CD4-positive, alpha-beta T cell (primary cell): Measurements from ENCODE around the gene BMS1. TPM values are rescaled to one million over a fixed set of nuclear protein-coding genes. Genes with fewer than 3 reads are reported as not detected.
"Not testable (repeated sequence)": the region's sequence is repeated elsewhere in the genome, so short reads cannot be mapped to it uniquely, and the experiment has no call there.

Experiments
- ATAC-seq: fragments of 200-7000 bp; cut with Tn5 transposase; one replicate; pipeline ENCODE4 v1.10.0; 2022; ENCODE audit warnings: mild to moderate bottlenecking; ENCODE audit not compliant: poor library complexity
- CTCF ChIA-PET: fragments of 350-600 bp; sonication (Branson Sonifier 250); formaldehyde crosslinking; loops from one replicate; lab custom pipeline; 2021; ENCODE audit warnings: antibody characterized with exemption, inconsistent platforms; lab: Charles Lee
- POLR2A ChIA-PET: fragments of 350-600 bp; sonication (Branson Sonifier 250); formaldehyde crosslinking; loops from one replicate; lab custom pipeline; 2021; ENCODE audit warnings: antibody characterized with exemption, inconsistent platforms; lab: Charles Lee
- DNase-seq, 14 experiments: peaks; one replicate each; pipeline ENCODE4 v3.0.0-alpha.2; 2013 to 2020; ENCODE audit warnings: mixed read lengths in 2 of 14
- H3K27ac ChIP-seq, 2 donors: one replicate each; pipeline versions ENCODE4 v1.5.1 to v1.7.0; 2013; ENCODE audit warnings: low read length in 2 of 2, low read depth in 1 of 2, mild to moderate bottlenecking in 1 of 2
- H3K27me3 ChIP-seq, 2 experiments: 1 replicate in 1 of 2; 2 replicates in 1 of 2; pipeline versions ENCODE4 v1.6.1 to v1.7.0; 2013; ENCODE audit warnings: low read length in 2 of 2, control low read depth in 1 of 2, mild to moderate bottlenecking in 1 of 2, moderate library complexity in 1 of 2; ENCODE audit not compliant: insufficient read depth in 2 of 2, control insufficient read depth in 1 of 2
- H3K36me3 ChIP-seq: one replicate; pipeline ENCODE4 v1.6.1; 2013; ENCODE audit warnings: low read length, control low read depth; ENCODE audit not compliant: insufficient read depth
- H3K4me1 ChIP-seq: one replicate; pipeline ENCODE4 v1.6.1; 2013; ENCODE audit warnings: low read length, control low read depth; ENCODE audit not compliant: insufficient read depth
- H3K4me3 ChIP-seq: one replicate; pipeline ENCODE4 v1.5.1; 2013; ENCODE audit warnings: mild to moderate bottlenecking, low read length, moderate library complexity
- H3K9me3 ChIP-seq, 2 experiments: 1 replicate in 1 of 2; 2 replicates in 1 of 2; pipeline versions ENCODE4 v1.6.1 to v1.7.0; 2013; ENCODE audit warnings: low read length in 2 of 2, mild to moderate bottlenecking in 2 of 2, control low read depth in 1 of 2, moderate library complexity in 1 of 2; ENCODE audit not compliant: control insufficient read depth in 1 of 2, insufficient read depth in 1 of 2
- H3K27ac Mint-ChIP-seq: one replicate; pipeline ENCODE4 v1.8.0; 2020; ENCODE audit warnings: mixed read lengths
- H3K27me3 Mint-ChIP-seq: one replicate; pipeline ENCODE4 v1.8.0; 2021; ENCODE audit warnings: mixed read lengths
- H3K36me3 Mint-ChIP-seq: one replicate; pipeline ENCODE4 v1.8.0; 2021; ENCODE audit warnings: low read depth, mixed read lengths
- H3K4me1 Mint-ChIP-seq: one replicate; pipeline ENCODE4 v1.8.0; 2021; ENCODE audit warnings: low read depth, mixed read lengths
- H3K4me3 Mint-ChIP-seq: one replicate; pipeline ENCODE4 v1.8.0; 2020; ENCODE audit warnings: mild to moderate bottlenecking, mixed read lengths
- H3K9me3 Mint-ChIP-seq: one replicate; pipeline ENCODE4 v1.8.0; 2020; ENCODE audit warnings: mixed read lengths
- CTCF ChIP-seq: fragments of 200-600 bp; IDR thresholded peaks from one replicate; pipeline ENCODE4 v1.8.0; 2022; ENCODE audit warnings: antibody characterized with exemption, mild to moderate bottlenecking
- intact Hi-C, 2 experiments: fragments of 100-400 bp; cut with DNase I in 1 of 2; cut with micrococcal nuclease in 1 of 2; formaldehyde crosslinking; loops; one replicate each; pipeline versions ENCODE4 v1.15.1 to v1.9.0; 2023 to 2025; cut with DNase I, micrococcal nuclease
- total RNA-seq, 174 experiments: library from RNA in 2 of 174; stranded (reverse) in 2 of 174; gene quantifications; one replicate each; pipeline ENCODE4 v1.2.3 and lab custom pipeline; 2021 to 2026

The BMS1 gene
- total RNA-seq, 2 experiments from 2014 or later = 13.8 to 15.3 TPM

GRCh38 chr10:42859256-42859655 lies 76.7 kb downstream of the BMS1 start:
- CTCF ChIA-PET = no interaction called here
- peaks cover 47% of the 10 kb centered on the region for H3K27me3 Mint-ChIP-seq
- no peak for DNase-seq

GRCh38 chr10:42860016-42860415 lies 77.4 kb downstream of the BMS1 start:
- H3K4me1 ChIP-seq, H3K27ac Mint-ChIP-seq, H3K4me3 ChIP-seq, CTCF ChIA-PET, H3K9me3 ChIP-seq, ATAC-seq, H3K4me3 Mint-ChIP-seq, H3K36me3 ChIP-seq, H3K9me3 Mint-ChIP-seq, H3K4me1 Mint-ChIP-seq, DNase-seq, H3K36me3 Mint-ChIP-seq, POLR2A ChIA-PET, H3K27ac ChIP-seq: not testable (repeated sequence)
- peaks cover 51% of the 10 kb centered on the region for H3K27me3 Mint-ChIP-seq
- H3K27me3 ChIP-seq = peaks cover 9 to 12% of the 10 kb centered on the region in 2 experiments
- intact Hi-C loops = loop anchor here in 1 of 2 experiments (10.0 kb wide), 1 partner anchor 605 kb away; no protein-coding TSS in a partner anchor

More at GRCh38 chr10:42859256-42859655, 76.7 kb downstream of the BMS1 start:
- no peaks in the 10 kb centered on the region for H3K36me3 Mint-ChIP-seq
- H3K4me3 Mint-ChIP-seq = no peak overlapping the region
- POLR2A ChIA-PET = no interaction called here
- H3K27ac Mint-ChIP-seq = no peak overlapping the region
- ATAC-seq = no peak
- Histone ChIP-seq H3K27me3 (peaks cover 5 to 8% of the 10 kb centered on the region in 2 experiments), H3K9me3 (no peaks in the 10 kb centered on the region), H3K27ac (no peak overlapping the region), H3K4me3 (no peak overlapping the region), H3K36me3 (no peaks in the 10 kb centered on the region), H3K4me1 (no peaks in the 10 kb centered on the region)
- intact Hi-C loops = no loop called here
- TF ChIP-seq CTCF = no peak
- no peaks in the 10 kb centered on the region for H3K4me1 Mint-ChIP-seq
- no peaks in the 10 kb centered on the region for H3K9me3 Mint-ChIP-seq

DNA sequence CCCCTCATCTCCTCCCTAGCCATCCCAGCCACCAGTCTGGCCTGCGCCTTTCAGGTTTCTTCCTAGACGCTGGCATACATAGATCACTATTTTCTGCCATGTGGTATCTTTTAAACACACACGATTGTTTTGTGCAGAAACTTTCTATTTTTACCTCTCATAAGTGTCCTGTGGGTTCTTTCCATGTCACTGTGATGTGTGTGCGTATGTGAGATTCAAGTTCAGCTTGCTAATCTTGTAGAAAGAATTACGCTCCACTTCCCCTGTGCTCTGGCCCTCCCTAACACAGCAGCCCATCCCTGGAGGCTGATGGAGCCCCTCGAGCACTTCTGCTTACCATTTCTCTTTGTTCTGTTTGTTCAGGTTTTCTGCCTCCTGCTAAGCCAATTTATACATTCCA lies 80.2 kb downstream of the BMS1 start:
- H3K4me3 ChIP-seq, POLR2A ChIA-PET: not testable (repeated sequence)

GRCh38 chr10:42864575-42864974 lies 82.0 kb downstream of the BMS1 start:
- Histone ChIP-seq H3K9me3 (peaks cover 0 to 7% of the 10 kb centered on the region in 2 experiments), H3K4me1 (peaks cover 9% of the 10 kb centered on the region), H3K4me3 (no peak overlapping the region), H3K36me3 (no peaks in the 10 kb centered on the region), H3K27me3 (peaks cover 11 to 12% of the 10 kb centered on the region in 2 experiments), H3K27ac (no peak overlapping the region)
- DNase-seq (peak in 1 of 14 experiments; percentile 8), ATAC-seq (no peak)
- H3K4me1 Mint-ChIP-seq = peaks cover 5% of the 10 kb centered on the region
- CTCF ChIA-PET = no interaction called here
- peaks cover 47% of the 10 kb centered on the region for H3K27me3 Mint-ChIP-seq
- POLR2A ChIA-PET = no interaction called here
- no peak overlapping the region for H3K4me3 Mint-ChIP-seq
- intact Hi-C loops = loop anchor here in 1 of 2 experiments (10.0 kb wide), 1 partner anchor 600 kb away; no protein-coding TSS in a partner anchor
- H3K9me3 Mint-ChIP-seq = no peaks in the 10 kb centered on the region
- no peaks in the 10 kb centered on the region for H3K36me3 Mint-ChIP-seq
- no peak overlapping the region for H3K27ac Mint-ChIP-seq
- TF ChIP-seq CTCF = no peak

More for the DNA sequence above, 80.2 kb downstream of the BMS1 start:
- intact Hi-C loops = loop anchor here in 1 of 2 experiments (10.0 kb wide), 1 partner anchor 602 kb away; no protein-coding TSS in a partner anchor
- H3K9me3 Mint-ChIP-seq, DNase-seq, H3K36me3 Mint-ChIP-seq, H3K4me1 Mint-ChIP-seq, H3K36me3 ChIP-seq, H3K4me1 ChIP-seq, H3K9me3 ChIP-seq, H3K4me3 Mint-ChIP-seq, ATAC-seq, H3K27ac ChIP-seq, H3K27ac Mint-ChIP-seq, CTCF ChIA-PET: not testable (repeated sequence)
- peaks cover 11 to 12% of the 10 kb centered on the region in 2 experiments for H3K27me3 ChIP-seq
- H3K27me3 Mint-ChIP-seq = peaks cover 51% of the 10 kb centered on the region
